Measurements from ENCODE around the gene PKD1L1.

DNA sequence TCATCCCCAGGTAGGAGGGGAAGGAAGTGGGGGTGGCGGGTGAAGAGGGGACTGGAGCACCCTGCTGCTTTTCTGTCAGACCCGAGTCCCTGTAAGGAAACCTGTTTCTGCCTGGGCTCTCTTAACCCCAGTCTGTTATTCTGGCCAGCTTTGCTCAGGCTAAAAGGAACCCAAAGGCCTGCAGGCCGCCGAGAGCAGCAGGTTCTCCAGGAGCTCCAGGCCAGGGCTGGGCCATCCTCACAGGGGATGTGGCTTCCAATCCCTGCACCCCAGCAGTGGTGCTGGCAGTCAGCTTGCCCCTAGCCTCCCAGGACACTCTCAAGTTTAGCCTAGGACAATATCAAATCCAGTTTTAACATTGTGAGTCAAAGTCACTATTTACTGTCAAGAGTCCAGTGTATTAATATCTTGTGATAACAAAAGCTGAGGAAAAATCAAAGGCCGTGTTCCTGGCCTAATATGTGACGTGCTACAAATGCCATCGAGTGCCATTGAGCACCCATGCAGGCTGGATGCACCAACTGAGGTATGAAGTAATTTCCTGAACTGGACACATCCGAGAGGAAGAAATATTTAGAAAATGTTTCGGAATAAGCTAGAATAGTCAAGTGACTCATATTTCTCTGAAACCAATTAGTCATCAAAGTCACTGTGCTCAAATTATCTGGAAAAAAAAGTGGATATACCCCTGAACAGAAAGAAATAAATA lies 7.0 kb downstream of the PKD1L1 start:
- TF ChIP-seq, protein P1, sequence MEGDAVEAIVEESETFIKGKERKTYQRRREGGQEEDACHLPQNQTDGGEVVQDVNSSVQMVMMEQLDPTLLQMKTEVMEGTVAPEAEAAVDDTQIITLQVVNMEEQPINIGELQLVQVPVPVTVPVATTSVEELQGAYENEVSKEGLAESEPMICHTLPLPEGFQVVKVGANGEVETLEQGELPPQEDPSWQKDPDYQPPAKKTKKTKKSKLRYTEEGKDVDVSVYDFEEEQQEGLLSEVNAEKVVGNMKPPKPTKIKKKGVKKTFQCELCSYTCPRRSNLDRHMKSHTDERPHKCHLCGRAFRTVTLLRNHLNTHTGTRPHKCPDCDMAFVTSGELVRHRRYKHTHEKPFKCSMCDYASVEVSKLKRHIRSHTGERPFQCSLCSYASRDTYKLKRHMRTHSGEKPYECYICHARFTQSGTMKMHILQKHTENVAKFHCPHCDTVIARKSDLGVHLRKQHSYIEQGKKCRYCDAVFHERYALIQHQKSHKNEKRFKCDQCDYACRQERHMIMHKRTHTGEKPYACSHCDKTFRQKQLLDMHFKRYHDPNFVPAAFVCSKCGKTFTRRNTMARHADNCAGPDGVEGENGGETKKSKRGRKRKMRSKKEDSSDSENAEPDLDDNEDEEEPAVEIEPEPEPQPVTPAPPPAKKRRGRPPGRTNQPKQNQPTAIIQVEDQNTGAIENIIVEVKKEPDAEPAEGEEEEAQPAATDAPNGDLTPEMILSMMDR (tag by site-specific recombination; IDR thresholded peaks at IDR 0.05): no peak
- TF ChIP-seq ZNF530 (tag by site-specific recombination; IDR thresholded peaks at IDR 0.05; ENCODE audit: low read depth): no peak
- TF ChIP-seq, protein P2, sequence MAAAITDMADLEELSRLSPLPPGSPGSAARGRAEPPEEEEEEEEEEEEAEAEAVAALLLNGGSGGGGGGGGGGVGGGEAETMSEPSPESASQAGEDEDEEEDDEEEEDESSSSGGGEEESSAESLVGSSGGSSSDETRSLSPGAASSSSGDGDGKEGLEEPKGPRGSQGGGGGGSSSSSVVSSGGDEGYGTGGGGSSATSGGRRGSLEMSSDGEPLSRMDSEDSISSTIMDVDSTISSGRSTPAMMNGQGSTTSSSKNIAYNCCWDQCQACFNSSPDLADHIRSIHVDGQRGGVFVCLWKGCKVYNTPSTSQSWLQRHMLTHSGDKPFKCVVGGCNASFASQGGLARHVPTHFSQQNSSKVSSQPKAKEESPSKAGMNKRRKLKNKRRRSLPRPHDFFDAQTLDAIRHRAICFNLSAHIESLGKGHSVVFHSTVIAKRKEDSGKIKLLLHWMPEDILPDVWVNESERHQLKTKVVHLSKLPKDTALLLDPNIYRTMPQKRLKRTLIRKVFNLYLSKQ (tag by site-specific recombination; IDR thresholded peaks at IDR 0.05; ENCODE audit: borderline replicate concordance): no peak

All from HEK293 (cell line).